Brain microvascular endothelial cell (primary cell): Measurements from ENCODE around the gene CLCNKA.
A peak's percentile ranks its signal among the peaks of the same experiment; 100 is the strongest.
"Not testable (repeated sequence)": the region's sequence is repeated elsewhere in the genome, so short reads cannot be mapped to it uniquely, and the experiment has no call there.

ENCODE experiments used
- DNase-seq: peaks from one replicate; pipeline ENCODE4 v3.0.0-alpha.2; 2020
- H3K27ac ChIP-seq: fragments of 250-450 bp; sonication (Bioruptor Pico); 2 replicates; pipeline ENCODE4 v1.5.1; 2020; ENCODE audit warnings: mild to moderate bottlenecking, moderate library complexity
- H3K27me3 ChIP-seq: fragments of 250-450 bp; sonication (Bioruptor Pico); replicated peaks from 2 replicates; pipeline ENCODE4 v1.5.1; 2020; ENCODE audit warnings: mild to moderate bottlenecking
- H3K36me3 ChIP-seq: fragments of 250-450 bp; sonication (Bioruptor Pico); replicated peaks from 2 replicates; pipeline ENCODE4 v1.5.1; 2020; ENCODE audit warnings: mild to moderate bottlenecking
- H3K4me3 ChIP-seq: 2 replicates; pipeline ENCODE4 v1.5.1; 2011; ENCODE audit warnings: low read depth, mild to moderate bottlenecking, control low read depth, low read length, moderate library complexity
- in situ Hi-C: cut with HindIII; loops from 2 replicates; pipeline ENCODE4 v1.10.0; 2017; ENCODE audit warnings: low sequenced_read_pairs, low pct_ligation_motif_present
- TF ChIP-seq, protein P1 (sequence below): IDR thresholded peaks from 2 replicates; pipeline ENCODE4 v1.5.1; 2011; ENCODE audit warnings: low read depth, mild to moderate bottlenecking, moderate library complexity, low read length, control low read depth, inconsistent platforms; ENCODE audit errors: missing control alignments

CLCNKA gene

DNA sequence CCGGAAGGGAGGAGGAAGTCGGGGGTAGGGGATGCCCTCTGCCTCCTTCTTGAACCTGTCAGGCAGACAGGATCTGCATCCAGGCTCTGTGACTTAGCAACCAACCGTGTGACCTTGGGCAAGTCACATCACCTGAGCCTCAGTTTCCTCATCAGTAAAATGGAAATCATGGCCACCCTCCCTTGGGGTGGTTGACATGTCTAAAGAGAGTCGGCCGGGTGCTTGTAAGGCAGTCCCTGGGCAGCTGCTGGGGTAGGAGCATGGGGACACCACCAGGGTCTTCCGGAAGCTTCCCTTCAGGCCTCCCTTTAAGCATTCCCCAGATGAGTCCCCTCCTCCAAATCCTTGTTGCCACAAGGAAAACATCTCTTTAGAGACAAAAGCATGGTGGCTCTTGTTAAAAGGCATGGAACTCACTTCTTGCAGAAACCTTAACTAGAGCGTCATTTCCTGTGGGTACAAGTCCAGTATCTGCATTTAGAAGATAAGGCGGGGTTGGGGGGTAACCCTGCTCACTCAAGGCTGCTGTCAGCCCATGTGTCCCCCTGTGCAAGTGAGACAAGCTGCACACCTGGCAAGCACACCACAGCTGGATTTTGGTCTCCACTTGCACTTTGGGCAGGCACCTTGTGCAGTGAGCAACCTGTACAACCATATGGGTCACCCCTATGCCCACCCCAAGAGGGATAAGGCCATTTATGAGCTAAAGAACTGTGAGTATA lies 32.1 kb downstream of the CLCNKA start:
- Histone ChIP-seq H3K36me3 (no peaks in the 10 kb centered on the region), H3K27ac (no peak overlapping the region), H3K4me3 (no peak overlapping the region), H3K27me3 (peaks cover 2% of the 10 kb centered on the region)
- DNase-seq = no peak
- in situ Hi-C loops = no loop called here
- TF ChIP-seq, protein P1, sequence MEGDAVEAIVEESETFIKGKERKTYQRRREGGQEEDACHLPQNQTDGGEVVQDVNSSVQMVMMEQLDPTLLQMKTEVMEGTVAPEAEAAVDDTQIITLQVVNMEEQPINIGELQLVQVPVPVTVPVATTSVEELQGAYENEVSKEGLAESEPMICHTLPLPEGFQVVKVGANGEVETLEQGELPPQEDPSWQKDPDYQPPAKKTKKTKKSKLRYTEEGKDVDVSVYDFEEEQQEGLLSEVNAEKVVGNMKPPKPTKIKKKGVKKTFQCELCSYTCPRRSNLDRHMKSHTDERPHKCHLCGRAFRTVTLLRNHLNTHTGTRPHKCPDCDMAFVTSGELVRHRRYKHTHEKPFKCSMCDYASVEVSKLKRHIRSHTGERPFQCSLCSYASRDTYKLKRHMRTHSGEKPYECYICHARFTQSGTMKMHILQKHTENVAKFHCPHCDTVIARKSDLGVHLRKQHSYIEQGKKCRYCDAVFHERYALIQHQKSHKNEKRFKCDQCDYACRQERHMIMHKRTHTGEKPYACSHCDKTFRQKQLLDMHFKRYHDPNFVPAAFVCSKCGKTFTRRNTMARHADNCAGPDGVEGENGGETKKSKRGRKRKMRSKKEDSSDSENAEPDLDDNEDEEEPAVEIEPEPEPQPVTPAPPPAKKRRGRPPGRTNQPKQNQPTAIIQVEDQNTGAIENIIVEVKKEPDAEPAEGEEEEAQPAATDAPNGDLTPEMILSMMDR = no peak

DNA sequence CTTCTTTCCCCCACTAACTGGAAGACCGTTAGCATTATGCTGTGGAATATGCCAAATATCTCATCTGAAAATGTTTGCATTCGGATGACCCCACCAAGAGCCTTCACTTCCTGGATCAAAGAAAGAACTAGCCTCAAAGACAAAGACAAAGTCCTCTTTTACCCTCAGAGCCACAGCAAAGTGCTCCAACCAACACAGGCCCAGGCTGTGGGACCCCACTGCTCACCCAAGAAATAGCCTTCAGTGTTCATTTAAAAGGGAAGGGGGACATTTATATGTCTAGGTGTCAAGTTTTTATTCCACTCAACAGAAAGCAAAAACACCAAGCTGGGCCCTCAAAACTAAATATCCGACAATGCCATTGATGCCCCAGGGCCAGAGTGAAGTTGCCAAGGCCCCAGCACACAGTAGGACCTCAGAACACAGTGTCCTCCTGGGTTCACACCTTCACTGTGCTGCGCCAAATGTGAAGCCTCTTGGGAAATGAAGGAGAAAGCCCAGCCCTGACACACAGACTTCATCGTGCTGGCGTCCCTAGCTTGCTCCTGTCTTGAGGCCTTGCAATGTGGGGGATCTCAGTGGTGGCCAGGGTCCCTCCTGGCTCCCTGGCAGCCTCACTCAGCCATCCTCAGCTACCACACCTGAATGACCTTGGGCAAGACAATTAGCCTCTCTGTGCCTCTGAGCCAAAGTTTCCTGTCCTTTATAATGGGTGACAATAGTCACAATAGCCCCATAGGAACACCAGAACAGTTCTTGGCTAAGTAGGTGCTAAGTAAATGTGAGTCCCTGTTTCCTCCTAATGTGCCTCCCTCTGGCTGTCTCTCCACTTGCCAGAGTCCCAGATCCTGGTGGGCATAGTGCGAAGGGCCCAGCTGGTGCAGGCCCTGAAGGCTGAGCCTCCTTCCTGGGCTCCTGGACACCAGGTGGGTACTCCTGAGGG lies 33.0 kb downstream of the CLCNKA start:
- DNase-seq = no peak
- TF ChIP-seq, protein P1 = no peak
- peaks cover 2% of the 10 kb centered on the region for H3K27me3 ChIP-seq
- H3K4me3 ChIP-seq = no peak overlapping the region
- H3K27ac ChIP-seq = no peak overlapping the region
- no peaks in the 10 kb centered on the region for H3K36me3 ChIP-seq
- in situ Hi-C loops = no loop called here

DNA sequence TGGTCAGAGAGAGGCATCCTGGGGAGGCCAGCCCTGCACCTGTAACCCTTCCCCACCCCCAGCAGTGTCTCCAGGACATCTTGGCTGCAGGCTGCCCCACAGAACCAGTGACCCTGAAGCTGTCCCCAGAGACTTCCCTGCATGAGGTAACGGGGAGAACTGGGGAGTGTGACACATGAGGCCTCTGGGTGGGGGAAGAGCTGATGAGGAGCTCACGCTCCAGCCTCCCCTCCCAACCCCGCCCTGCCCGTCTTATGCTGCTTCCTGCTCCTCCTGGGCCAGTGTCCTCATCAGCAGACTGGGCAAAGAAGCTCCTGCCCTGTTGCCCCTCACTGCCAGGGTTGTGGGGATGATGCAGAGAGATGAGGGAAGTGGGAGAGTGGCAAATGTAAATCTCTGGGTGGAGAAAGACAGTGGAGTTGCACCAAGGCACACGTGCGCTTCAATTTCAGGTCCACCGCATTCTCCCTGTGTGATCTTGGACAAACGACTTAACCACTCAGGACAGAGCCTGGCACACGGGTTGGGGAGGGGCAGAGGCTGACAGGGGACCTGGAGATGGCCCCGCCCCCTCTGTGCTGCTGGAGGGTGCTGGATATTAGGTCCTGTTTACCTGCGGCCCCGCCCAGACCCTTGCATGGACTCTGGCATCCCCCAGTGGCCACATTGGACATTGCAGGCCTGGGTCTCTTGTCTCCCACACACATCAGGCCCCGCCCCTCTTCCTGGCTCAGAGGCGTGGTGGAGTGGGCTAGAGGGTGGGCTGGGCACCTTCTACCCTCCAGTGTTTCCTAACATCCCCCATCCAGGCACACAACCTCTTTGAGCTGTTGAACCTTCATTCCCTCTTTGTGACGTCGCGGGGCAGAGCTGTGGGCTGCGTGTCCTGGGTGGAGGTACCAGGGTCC lies 34.0 kb downstream of the CLCNKA start:
- Histone ChIP-seq H3K27me3 (peaks cover 2% of the 10 kb centered on the region), H3K27ac (no peak overlapping the region), H3K4me3 (no peak overlapping the region), H3K36me3 (no peaks in the 10 kb centered on the region)
- DNase-seq = peak; percentile 66
- in situ Hi-C loops = no loop called here
- TF ChIP-seq, protein P1 = peak; percentile 98

DNA sequence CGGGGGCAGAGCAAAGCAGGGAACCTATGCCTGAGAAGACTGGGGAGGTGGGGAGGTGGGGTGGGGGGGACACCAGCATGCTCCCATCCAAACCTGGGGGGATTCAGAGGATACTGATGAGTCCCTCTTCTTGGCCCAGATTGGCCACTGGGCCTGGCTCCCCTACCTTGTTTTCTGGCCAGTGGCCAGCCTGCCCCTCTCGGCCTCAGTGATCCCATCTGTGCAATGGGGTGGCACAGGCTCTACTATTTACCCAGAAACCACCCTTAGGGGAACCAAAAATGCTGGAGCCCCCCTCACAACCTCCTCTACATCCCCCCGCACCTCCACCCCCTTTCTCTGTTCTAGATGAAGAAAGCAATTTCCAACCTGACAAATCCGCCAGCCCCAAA lies 34.7 kb downstream of the CLCNKA start:
- H3K27ac ChIP-seq, H3K27me3 ChIP-seq, in situ Hi-C loops, DNase-seq, H3K4me3 ChIP-seq, H3K36me3 ChIP-seq: not testable (repeated sequence)

DNA sequence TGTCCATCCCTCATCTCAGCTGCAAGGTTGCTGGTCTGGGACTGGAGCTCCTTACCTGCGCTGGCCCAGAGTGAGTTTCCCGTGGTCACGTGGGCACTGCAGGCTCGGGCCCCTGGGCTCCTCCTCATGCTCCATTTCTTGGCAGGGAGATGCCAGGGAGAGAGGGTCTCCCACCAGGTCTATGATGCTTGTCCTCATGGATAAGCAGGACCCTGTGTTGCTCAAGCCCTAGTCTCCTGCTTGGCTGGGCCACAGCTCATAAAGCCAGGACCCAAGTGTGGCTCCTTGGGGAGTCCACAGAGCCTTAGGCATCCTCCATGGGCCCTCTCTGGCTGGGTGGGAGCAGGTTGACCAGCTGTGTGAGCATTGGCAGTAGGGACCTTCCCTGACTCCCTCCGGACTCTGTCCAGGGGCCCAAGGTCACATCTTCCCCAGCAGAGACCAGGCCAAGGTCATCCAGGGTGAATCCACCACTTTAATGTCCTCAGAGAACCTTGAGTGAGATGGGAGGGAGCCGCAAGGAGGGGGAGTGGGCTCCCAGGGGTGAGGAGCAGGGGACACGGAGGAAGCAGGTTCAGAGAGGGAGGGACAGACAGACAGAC lies 35.6 kb downstream of the CLCNKA start:
- H3K36me3 ChIP-seq, H3K27me3 ChIP-seq, in situ Hi-C loops, H3K4me3 ChIP-seq, DNase-seq, H3K27ac ChIP-seq: not testable (repeated sequence)

DNA sequence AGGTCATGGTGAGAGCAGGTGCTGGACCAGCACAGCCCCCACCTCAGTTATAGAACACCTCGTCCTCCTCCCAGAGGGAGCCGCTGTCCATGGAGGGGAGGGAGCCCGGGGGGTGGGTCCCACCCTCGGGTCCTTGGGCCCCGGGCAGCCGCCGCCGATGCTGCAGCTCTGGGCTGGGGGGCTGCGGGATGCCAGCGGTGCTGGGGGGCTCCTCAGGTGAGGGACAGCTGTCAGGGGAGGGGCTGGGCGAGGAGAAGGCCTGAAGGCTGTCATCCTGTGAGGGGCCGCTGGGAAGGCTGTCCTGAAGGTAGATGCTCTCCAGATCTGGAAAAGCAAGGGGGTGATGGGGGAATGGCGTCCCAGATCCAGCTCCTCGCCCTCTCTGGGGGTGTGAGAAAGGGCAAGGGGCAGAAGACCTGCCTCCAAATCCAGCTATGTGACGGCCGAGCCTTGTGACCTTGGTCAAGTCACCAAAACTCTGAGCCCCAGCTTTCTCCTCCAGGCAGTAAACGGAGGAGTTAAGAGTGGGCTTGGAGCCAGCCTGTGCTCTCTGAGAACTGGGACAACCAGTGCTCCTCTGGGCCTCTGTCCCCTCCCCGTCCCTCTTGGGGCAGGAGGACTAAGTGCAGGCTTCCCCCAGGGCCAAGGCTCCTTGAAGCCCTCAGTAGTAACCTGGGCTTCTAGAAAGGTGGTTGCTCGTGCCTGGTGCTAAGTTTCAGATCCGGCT lies 36.7 kb downstream of the CLCNKA start:
- H3K36me3 ChIP-seq, DNase-seq, H3K27ac ChIP-seq, H3K4me3 ChIP-seq, in situ Hi-C loops, H3K27me3 ChIP-seq: not testable (repeated sequence)
